Measurements from ENCODE around the gene SV2A. TPM values are rescaled to one million over a fixed set of nuclear protein-coding genes. Genes with fewer than 3 reads are reported as not detected.
"Not testable (repeated sequence)": the region's sequence is repeated elsewhere in the genome, so short reads cannot be mapped to it uniquely, and the experiment has no call there.

The SV2A gene, protein sequence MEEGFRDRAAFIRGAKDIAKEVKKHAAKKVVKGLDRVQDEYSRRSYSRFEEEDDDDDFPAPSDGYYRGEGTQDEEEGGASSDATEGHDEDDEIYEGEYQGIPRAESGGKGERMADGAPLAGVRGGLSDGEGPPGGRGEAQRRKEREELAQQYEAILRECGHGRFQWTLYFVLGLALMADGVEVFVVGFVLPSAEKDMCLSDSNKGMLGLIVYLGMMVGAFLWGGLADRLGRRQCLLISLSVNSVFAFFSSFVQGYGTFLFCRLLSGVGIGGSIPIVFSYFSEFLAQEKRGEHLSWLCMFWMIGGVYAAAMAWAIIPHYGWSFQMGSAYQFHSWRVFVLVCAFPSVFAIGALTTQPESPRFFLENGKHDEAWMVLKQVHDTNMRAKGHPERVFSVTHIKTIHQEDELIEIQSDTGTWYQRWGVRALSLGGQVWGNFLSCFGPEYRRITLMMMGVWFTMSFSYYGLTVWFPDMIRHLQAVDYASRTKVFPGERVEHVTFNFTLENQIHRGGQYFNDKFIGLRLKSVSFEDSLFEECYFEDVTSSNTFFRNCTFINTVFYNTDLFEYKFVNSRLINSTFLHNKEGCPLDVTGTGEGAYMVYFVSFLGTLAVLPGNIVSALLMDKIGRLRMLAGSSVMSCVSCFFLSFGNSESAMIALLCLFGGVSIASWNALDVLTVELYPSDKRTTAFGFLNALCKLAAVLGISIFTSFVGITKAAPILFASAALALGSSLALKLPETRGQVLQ
- 36.8 TPM for polyA plus RNA-seq (2013, experiment 1 of 2)
- polyA plus RNA-seq (2013, experiment 2 of 2): 37.2 TPM

DNA sequence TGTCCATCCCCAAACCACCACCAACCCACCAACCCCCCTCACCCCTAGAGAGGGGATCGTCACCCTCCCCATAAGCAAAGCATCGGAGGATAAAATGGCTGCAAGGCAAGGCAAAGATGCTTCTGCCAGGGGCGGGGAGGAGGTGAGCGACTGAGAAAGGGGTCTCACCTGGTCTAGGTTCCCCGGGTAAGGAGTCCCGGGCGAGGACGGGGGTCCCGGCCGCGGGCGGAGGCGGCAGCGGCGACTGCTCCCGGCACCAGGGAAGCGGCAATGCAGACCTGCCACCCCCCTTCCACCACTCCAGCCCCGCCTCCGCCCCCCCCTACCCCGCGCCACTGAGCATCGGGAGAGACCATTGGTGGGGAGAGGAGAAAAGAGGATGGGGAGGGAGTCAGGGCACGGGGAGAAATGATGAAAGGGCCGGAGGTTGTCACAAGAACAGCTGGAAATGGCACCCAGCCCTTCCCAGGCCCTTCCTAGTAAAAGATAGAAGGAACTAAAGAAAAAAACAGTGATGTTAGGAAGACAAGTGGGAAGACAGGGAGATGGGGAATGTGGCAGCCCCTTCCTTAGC, at the start of gene SV2A:
SV2A (minus strand) TSS at position 274 of the 574 bp plus-strand sequence. CDS start 4,004 bp downstream, outside the sequence.
- H3K4me3 ChIP-seq (ENCODE audit: low read length): peak within 1 kb of the TSS; percentile 81

DNA sequence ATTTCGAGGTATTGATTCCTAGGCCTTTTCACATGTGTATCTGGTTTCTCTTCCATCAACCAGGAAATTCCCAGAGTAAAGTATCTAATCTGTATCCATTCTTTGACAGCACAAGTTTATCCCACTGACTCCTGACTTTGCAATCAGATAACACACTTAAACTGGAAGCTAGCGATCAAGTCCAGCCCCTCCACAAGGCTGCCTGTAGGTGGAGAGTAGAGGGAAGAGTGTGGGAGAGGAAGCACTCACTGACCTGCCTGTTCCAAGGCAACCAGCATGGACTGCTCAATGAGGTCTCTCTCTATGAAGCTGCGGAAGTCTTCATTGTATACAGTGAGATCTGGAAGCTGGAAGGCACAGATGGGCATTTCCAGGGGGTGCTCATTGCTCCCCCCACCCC, 49.4 kb upstream of the SV2A start:
- Histone ChIP-seq H3K9me3 (ENCODE audit: insufficient read depth, low read depth, low read length) (no peaks in the 10 kb centered on the region), H3K4me3 (ENCODE audit: low read length) (no peak overlapping the region), H3K36me3 (ENCODE audit: insufficient read depth, low read length) (peaks cover 87% of the 10 kb centered on the region), H3K27ac (ENCODE audit: low read depth, low read length) (no peak overlapping the region), H3K4me1 (ENCODE audit: insufficient read depth, low read length) (no peaks in the 10 kb centered on the region), H3K9ac (ENCODE audit: low read depth, low read length) (no peak overlapping the region), H3K27me3 (ENCODE audit: insufficient read depth, low read length) (no peaks in the 10 kb centered on the region)
- 96% methylated on average over 3 of the region's 3 CpGs for WGBS

More for the DNA sequence above, at the start of gene SV2A:
- peaks cover 20% of the 10 kb centered on the region; the same call in 1 of the 2 replicates for H3K4me1 ChIP-seq (ENCODE audit: insufficient read depth, low read length)
- H3K27me3 ChIP-seq (ENCODE audit: insufficient read depth, low read length): no peaks in the 10 kb centered on the region
- H3K36me3 ChIP-seq (ENCODE audit: insufficient read depth, low read length): peaks cover 22% of the 10 kb centered on the region
- peak within 1 kb of the TSS; percentile 69 for H3K9ac ChIP-seq (ENCODE audit: low read depth, low read length)
- 2% methylated on average over 14 of the region's 24 CpGs for WGBS
- H3K9me3 ChIP-seq (ENCODE audit: insufficient read depth, low read depth, low read length): no peaks in the 10 kb centered on the region
- H3K27ac ChIP-seq (ENCODE audit: low read depth, low read length): no peak within 1 kb of the TSS; the same call in 1 of the 2 replicates

DNA sequence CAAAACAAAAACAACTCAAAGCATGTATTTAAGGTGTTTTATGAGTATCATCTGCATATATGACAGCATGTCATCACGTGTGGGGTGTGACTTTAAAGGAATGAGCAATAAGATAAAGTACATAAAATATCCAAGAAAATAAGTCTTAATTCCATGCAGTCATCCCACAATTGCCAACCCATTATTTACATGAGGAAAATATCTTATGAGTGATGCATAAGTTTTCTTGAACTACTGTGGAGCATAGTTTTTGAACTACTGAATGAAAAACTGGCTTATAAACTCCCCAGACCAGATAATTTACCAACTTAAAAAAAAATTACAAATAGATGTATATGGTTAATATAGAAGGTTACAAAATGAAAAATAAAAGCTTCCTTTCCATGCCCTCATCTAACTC, 48.8 kb upstream of the SV2A start:
- no CpG with 5 or more reads among the region's 1 CpG for WGBS
- H3K36me3 ChIP-seq (ENCODE audit: insufficient read depth, low read length): peaks cover 85% of the 10 kb centered on the region

DNA sequence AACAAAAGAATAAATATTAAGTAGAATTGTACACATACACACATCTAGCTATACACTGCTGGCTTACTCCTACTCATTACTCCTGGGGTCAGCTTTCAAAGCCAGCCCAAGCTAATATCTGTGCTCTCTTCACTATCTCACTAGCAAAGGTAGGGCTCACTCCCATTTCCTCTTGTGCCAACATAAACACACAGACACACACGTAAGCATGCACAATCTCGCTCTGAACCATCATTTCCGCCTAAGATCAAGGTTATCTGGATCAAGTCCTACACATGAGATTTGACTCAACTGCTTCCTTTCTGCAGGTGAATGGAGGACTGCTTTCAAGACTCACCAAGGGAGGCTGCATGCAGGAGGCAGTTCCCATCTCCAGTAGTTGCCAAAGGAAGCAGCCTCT, 47.8 kb upstream of the SV2A start:
- Histone ChIP-seq H3K36me3 (ENCODE audit: insufficient read depth, low read length) (peaks cover 81% of the 10 kb centered on the region), H3K27ac (ENCODE audit: low read depth, low read length) (no peak overlapping the region), H3K9me3 (ENCODE audit: insufficient read depth, low read depth, low read length) (no peaks in the 10 kb centered on the region), H3K4me3 (ENCODE audit: low read length) (no peak overlapping the region), H3K9ac (ENCODE audit: low read depth, low read length) (no peak overlapping the region), H3K27me3 (ENCODE audit: insufficient read depth, low read length) (no peaks in the 10 kb centered on the region), H3K4me1 (ENCODE audit: insufficient read depth, low read length) (no peaks in the 10 kb centered on the region)
- 97% methylated on average over 3 of the region's 3 CpGs for WGBS

More for the DNA sequence above, 48.8 kb upstream of the SV2A start:
- Histone ChIP-seq H3K27me3 (ENCODE audit: insufficient read depth, low read length) (no peaks in the 10 kb centered on the region), H3K27ac (ENCODE audit: low read depth, low read length) (no peak overlapping the region), H3K9me3 (ENCODE audit: insufficient read depth, low read depth, low read length) (no peaks in the 10 kb centered on the region), H3K9ac (ENCODE audit: low read depth, low read length) (no peak overlapping the region), H3K4me1 (ENCODE audit: insufficient read depth, low read length) (no peaks in the 10 kb centered on the region), H3K4me3 (ENCODE audit: low read length) (no peak overlapping the region)

DNA sequence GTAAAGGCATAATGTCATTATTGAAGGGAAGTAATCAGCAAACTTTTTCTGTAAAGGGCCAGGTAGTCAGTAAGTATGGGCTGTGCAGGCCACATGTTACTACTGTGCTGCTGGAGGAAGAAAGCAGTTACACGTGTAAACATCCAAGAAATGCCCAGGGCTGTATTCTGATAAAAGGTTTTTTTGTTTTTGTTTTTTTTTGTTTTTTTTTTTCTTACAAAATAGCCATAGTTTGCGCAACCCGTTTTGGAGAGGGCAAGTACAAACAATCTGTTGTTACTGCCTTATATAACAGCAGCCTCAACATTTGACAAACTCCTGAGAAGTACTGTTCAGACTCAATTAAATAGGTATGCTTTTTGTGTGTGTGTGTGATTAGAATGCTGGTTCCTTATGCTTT, 45.7 kb upstream of the SV2A start:
- no peak overlapping the region for H3K4me3 ChIP-seq (ENCODE audit: low read length)
- no peak overlapping the region for H3K27ac ChIP-seq (ENCODE audit: low read depth, low read length)
- peaks cover 83% of the 10 kb centered on the region for H3K36me3 ChIP-seq (ENCODE audit: insufficient read depth, low read length)

DNA sequence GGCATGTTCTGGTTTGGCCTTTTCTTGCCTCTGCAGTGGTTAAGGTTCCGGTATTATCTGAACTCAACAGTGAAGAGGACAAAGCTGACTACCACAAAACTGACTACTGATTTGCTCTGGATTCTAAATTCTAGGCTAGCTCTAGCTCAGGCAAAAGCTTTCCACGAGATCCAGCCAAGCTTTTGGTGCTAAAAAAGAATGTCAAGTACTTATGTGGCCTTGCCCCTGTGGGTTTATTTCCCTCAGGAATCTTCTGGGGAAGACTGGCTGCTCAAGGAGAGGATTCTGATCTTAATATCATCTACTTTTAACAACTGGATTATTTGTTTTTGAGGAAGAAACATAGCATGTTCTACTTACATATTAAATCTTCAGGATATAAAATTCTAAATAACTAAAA, 45.1 kb upstream of the SV2A start:
- WGBS: 94% methylated on average over 2 of the region's 2 CpGs
- Histone ChIP-seq H3K27me3 (ENCODE audit: insufficient read depth, low read length) (no peaks in the 10 kb centered on the region), H3K4me3 (ENCODE audit: low read length) (no peak overlapping the region), H3K27ac (ENCODE audit: low read depth, low read length) (no peak overlapping the region), H3K9me3 (ENCODE audit: insufficient read depth, low read depth, low read length) (peaks cover 19% of the 10 kb centered on the region), H3K36me3 (ENCODE audit: insufficient read depth, low read length) (peaks cover 86% of the 10 kb centered on the region), H3K4me1 (ENCODE audit: insufficient read depth, low read length) (no peaks in the 10 kb centered on the region), H3K9ac (ENCODE audit: low read depth, low read length) (no peak overlapping the region)

More for the DNA sequence above, 45.7 kb upstream of the SV2A start:
- Histone ChIP-seq H3K27me3 (ENCODE audit: insufficient read depth, low read length) (no peaks in the 10 kb centered on the region), H3K9ac (ENCODE audit: low read depth, low read length) (no peak overlapping the region), H3K4me1 (ENCODE audit: insufficient read depth, low read length) (no peaks in the 10 kb centered on the region), H3K9me3 (ENCODE audit: insufficient read depth, low read depth, low read length) (peaks cover 13% of the 10 kb centered on the region; the same call in 1 of the 2 replicates)
- WGBS: 95% methylated on average over 3 of the region's 3 CpGs

DNA sequence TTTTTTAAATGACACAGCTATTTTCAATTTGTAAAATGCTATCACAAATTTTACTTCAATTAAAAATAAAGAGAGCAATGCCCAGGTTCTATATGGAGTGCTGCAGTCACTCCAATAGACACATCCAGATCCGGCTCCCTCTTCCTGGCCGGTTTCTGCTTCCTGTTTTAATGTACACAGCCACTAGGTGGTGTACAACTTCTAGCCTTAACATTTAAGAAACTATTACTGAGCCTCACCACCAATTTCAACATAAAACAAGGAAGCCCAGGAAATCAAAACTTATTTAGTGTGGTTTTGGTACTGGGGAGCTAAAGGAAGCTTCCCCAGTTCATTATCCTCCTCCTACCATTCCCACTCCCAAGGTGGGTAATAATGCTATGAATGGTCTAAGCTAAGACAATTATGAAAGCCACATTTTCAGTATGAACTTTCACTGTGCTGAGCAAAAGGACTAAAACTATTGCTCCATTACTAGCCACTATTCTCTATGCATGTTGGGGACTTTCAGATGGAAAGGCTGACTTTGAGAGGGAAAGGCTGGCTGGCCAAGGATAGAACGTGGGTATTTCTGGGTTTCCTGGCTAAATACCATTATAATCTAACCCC, 44.5 kb upstream of the SV2A start:
- no peak overlapping the region for H3K27ac ChIP-seq (ENCODE audit: low read depth, low read length)
- H3K9me3 ChIP-seq (ENCODE audit: insufficient read depth, low read depth, low read length): peaks cover 20% of the 10 kb centered on the region
- H3K9ac ChIP-seq (ENCODE audit: low read depth, low read length): no peak overlapping the region
- no peaks in the 10 kb centered on the region for H3K27me3 ChIP-seq (ENCODE audit: insufficient read depth, low read length)
- no peak overlapping the region for H3K4me3 ChIP-seq (ENCODE audit: low read length)
- 52% methylated on average over 2 of the region's 3 CpGs for WGBS
- peaks cover 85% of the 10 kb centered on the region for H3K36me3 ChIP-seq (ENCODE audit: insufficient read depth, low read length)
- H3K4me1 ChIP-seq (ENCODE audit: insufficient read depth, low read length): no peaks in the 10 kb centered on the region

DNA sequence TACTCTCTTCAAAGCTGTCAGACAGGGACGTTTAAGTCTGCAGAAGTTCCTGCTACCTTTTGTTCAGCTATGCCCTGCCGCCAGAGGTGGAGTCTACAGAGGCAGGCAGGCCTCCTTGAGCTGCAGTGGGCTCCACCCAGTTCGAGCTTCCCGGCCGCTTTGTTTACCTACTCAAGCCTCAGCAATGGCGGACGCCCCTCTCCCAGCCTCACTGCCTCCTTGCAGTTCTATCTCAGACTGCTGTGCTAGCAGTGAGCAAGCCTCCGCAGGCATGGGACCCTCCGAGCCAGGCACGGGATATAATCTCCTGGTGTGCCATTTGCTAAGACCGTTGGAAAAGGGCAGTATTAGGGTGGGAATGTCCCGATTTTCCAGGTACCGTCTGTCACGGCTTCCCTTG, 39.9 kb upstream of the SV2A start:
- Histone ChIP-seq H3K9me3 (ENCODE audit: insufficient read depth, low read depth, low read length) (peaks cover 20% of the 10 kb centered on the region), H3K36me3 (ENCODE audit: insufficient read depth, low read length) (peaks cover 43% of the 10 kb centered on the region)
- not testable (repeated sequence) for H3K4me3 ChIP-seq (ENCODE audit: low read length); H3K27me3 ChIP-seq (ENCODE audit: insufficient read depth, low read length); H3K27ac ChIP-seq (ENCODE audit: low read depth, low read length); H3K4me1 ChIP-seq (ENCODE audit: insufficient read depth, low read length); H3K9ac ChIP-seq (ENCODE audit: low read depth, low read length)
- whole genome bisulfite sequencing: 94% methylated on average over 14 of the region's 14 CpGs

DNA sequence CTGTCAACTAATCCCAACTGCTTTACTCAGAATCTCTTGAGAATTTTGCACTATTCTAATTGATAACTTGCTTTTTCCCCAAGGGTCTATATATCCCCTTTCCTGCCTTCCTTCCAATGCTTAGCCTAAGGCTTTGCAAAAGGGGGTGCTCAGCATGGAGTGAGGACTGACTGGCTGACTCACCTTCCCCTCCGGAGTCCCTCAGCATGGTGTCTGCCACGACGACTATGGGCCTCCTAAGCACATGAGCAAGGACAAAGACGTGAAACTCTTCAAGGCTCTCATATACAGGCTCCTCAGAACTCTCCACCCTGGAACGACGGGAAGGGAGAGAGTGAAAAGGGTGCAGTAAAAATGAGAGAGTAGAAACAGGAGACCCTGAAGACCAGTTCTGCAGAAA, 32.3 kb upstream of the SV2A start:
- Histone ChIP-seq H3K27ac (ENCODE audit: low read depth, low read length) (peak overlapping the region; percentile 23; the same call in 1 of the 2 replicates), H3K27me3 (ENCODE audit: insufficient read depth, low read length) (no peaks in the 10 kb centered on the region), H3K4me3 (ENCODE audit: low read length) (no peak overlapping the region), H3K9ac (ENCODE audit: low read depth, low read length) (no peak overlapping the region; the same call in 1 of the 2 replicates), H3K4me1 (ENCODE audit: insufficient read depth, low read length) (no peaks in the 10 kb centered on the region; the same call in 1 of the 2 replicates), H3K36me3 (ENCODE audit: insufficient read depth, low read length) (peaks cover 46% of the 10 kb centered on the region), H3K9me3 (ENCODE audit: insufficient read depth, low read depth, low read length) (no peaks in the 10 kb centered on the region)
- 60% methylated on average over 6 of the region's 6 CpGs for WGBS

DNA sequence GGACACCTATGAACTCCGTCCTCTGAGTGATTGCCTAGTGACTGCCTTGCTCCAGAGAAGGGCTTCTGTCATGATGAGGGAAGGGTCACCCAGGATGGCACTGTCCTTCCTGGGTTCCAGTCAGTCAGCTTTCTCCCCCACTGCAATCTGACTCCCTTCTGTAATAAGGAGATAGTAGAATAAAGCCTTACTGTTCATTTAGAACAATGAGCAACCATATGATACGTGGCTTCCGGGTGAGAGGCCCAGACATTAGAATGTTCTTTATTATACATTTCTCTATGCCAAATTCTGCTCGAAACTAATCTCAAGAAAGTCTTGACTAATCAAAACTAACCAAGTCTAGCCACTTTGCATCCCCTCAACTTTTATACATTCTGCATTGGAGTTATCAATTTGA, 27.6 kb upstream of the SV2A start:
- no peak overlapping the region for H3K27ac ChIP-seq (ENCODE audit: low read depth, low read length)
- H3K36me3 ChIP-seq (ENCODE audit: insufficient read depth, low read length): peaks cover 52% of the 10 kb centered on the region
- H3K4me1 ChIP-seq (ENCODE audit: insufficient read depth, low read length): peaks cover 25% of the 10 kb centered on the region
- no peak overlapping the region for H3K9ac ChIP-seq (ENCODE audit: low read depth, low read length)
- 94% methylated on average over 4 of the region's 4 CpGs for WGBS
- no peaks in the 10 kb centered on the region for H3K27me3 ChIP-seq (ENCODE audit: insufficient read depth, low read length)
- no peak overlapping the region for H3K4me3 ChIP-seq (ENCODE audit: low read length)
- no peaks in the 10 kb centered on the region for H3K9me3 ChIP-seq (ENCODE audit: insufficient read depth, low read depth, low read length)
